Left colon (tissue), 2 donors: Measurements from ENCODE around the gene CCSER2. TPM values are rescaled to one million over a fixed set of nuclear protein-coding genes. Genes with fewer than 3 reads are reported as not detected.
"Not testable (repeated sequence)": the region's sequence is repeated elsewhere in the genome, so short reads cannot be mapped to it uniquely, and the experiment has no call there.

ENCODE experiments used
- ATAC-seq: fragments of 200-7000 bp; cut with Tn5 transposase; one replicate; pipeline ENCODE4 v1.9.1; 2020; ENCODE audit warnings: mild to moderate bottlenecking, moderate library complexity
- DNase-seq, 2 donors: peaks; one replicate each; pipeline ENCODE4 v3.0.0-alpha.2; 2020
- intact Hi-C, 2 donors: fragments of 100-400 bp; cut with DNase I in 1 of 2; cut with micrococcal nuclease in 1 of 2; formaldehyde crosslinking; loops; one replicate each; pipeline versions ENCODE4 v1.11.2 to v1.14.0; 2022; cut with DNase I, micrococcal nuclease
- total RNA-seq, 2 donors: library from RNA; stranded (reverse); fragmentation: NEBNext Ultra II Directional; extraction: Animal tissue kit (Norgen Biotek cat#: 25700); gene quantifications; one replicate each; pipeline ENCODE4 v1.2.1, GENCODE V29; 2021
- donor health status: DM: no; HTN: no; CAD: no.
- donor health status: DM: yes; HTN: yes; CAD: no.

The CCSER2 gene
- total RNA-seq, 2 donors from 2014 or later, result 39.4 to 51.2 TPM

DNA sequence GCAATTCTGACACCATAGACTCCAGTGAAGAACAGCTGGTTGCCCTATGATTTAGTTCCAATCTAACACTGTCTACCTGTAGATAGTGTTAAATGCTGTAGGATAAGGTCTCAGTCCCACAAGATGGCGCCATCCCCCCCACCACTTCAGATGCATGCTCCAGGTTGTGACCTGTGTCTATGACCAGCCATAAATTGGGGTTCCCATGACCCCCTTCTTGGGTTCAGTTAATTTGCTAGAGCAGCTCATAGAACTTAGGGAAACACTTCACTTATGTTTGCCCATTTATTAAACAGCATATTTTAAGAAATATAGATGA lies 13.1 kb downstream of the CCSER2 start:
- ATAC-seq (no peak), DNase-seq (no peak)
- intact Hi-C loops, result no loop called here

DNA sequence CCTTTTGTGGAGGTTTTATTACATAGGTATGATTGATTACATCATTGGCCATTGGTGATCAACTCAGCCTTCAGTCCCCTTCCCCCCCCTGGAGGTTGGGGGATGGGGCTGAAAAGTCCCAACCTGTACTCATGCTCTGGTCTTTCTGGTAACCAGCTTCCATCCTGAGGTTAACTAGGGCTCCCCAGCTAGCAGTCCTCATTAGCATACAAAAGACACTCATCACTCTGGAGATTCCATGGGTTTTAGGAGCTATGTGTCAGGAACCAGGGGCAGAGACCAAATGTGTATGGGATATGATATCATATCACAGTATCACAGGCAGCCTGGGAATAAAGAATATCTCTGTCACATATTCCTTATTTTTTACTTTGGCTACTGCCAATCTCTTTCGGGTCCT lies 13.6 kb downstream of the CCSER2 start:
- intact Hi-C loops, result no loop called here
- ATAC-seq (no peak), DNase-seq (no peak)

- DNase-seq, result no peak
- intact Hi-C loops, result no loop called here
- peak; percentile 27 for ATAC-seq
Observed at GRCh38 chr10:84342584-84342983, 14.2 kb downstream of the CCSER2 start.

DNA sequence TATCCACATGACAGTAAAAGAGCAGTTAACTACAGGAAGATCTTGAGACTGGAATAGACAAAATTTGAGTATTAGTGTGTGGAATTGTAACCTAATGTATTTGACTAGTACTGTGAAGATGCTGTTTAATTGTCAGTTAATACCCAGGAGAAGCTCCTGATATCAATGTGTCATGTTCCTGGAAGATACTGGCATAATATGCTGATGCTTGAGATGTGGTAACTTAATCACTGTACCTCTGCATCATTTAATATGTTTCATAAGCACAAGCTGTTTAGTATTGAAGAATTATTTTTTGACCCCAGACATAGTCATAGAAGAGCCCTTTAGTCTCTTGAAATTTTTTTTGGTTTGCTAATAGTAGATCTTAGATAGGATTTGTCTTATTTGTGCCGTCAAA lies 15.4 kb downstream of the CCSER2 start:
- intact Hi-C loops, result no loop called here
- DNase-seq, result no peak
- no peak for ATAC-seq

- intact Hi-C loops, result no loop called here
- no peak for ATAC-seq
Observed at GRCh38 chr10:84344526-84344925, 16.1 kb downstream of the CCSER2 start.

DNA sequence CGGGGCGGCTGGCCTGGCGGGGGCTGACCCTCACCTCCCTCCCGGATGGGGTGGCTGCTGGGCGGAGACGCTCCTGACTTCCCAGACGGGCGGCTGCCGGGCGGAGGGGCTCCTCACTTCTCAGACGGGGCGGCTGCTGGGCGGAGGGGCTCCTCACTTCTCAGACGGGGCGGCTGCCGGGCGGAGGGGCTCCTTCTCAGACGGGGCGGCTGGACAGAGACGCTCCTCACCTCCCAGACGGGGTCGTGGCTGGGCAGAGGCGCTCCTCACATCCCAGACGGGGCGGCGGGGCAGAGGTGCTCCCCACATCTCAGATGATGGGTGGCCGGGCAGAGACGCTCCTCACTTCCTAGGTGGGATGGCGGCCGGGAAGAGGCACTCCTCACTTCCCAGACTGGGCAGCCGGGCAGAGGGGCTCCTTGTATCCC lies 19.2 kb downstream of the CCSER2 start:
- intact Hi-C loops, DNase-seq, ATAC-seq: not testable (repeated sequence)

More at GRCh38 chr10:84344526-84344925, 16.1 kb downstream of the CCSER2 start:
- DNase-seq, result no peak

GRCh38 chr10:84348447-84348846 lies 20.1 kb downstream of the CCSER2 start:
- ATAC-seq, result no peak

GRCh38 chr10:84348860-84349259 lies 20.5 kb downstream of the CCSER2 start:
- intact Hi-C loops, result no loop called here
- no peak for DNase-seq
- no peak for ATAC-seq

More at GRCh38 chr10:84348447-84348846, 20.1 kb downstream of the CCSER2 start:
- no peak for DNase-seq
- intact Hi-C loops, result no loop called here

GRCh38 chr10:84352251-84352842 lies 24.0 kb downstream of the CCSER2 start:
- DNase-seq (peak; percentile 66 to 67), ATAC-seq (peak; percentile 85)
- intact Hi-C loops, result no loop called here

DNA sequence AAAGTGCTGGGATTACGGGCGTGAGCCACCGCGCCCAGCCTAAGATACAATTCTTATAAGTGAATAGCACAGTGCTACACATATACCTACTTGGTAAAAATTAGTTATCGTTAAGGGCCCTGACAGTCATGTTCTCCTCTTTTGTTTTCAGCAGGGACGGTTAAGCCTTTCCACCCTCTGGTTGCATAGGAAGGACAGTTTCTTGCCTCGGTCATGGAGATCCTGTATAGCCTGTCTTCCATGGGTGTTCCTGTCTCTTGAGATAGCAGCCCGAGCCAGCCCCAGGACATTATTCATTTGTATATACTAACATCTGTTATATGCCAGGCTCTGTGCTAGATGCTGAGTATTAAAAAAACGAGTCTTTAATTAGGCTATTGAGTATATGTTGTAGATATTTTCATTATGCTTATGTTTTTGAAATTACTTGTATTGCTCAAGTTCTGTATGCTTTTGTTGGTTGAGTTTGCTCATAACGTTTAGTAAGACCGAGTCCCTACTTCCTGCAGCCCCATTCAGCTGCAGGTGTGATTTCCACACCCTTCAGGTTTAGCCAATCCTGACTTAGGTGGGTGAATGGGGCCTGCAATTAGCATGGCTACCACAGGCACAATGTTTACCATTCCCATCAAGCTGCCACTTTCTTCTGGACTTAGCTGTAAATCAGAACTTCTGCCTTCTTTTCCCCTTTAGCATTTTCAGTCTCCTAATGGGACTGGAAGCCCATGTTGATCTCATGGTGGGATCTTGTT lies 24.8 kb downstream of the CCSER2 start:
- intact Hi-C loops, result no loop called here
- peak in 1 of 2 donors; percentile 37 for DNase-seq
- ATAC-seq, result peak; percentile 93

DNA sequence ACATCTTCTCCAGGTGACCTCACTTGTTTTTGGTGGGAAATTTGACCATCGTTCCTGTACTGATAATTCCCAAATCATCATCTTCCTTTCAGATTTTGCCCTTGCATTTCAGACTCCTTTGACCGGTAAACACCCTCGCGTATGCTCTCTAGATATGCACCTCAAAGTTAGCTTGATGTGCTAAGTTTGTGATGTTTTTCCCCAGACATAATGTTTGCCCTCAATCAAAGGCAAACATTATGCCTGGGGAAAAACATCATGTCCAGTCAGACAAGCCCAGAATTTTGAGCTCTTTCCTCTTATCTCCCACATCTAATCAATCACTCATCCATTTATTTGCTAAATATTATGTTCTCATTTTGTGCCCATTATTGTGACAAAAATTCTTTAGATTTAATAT lies 26.2 kb downstream of the CCSER2 start:
- ATAC-seq (no peak), DNase-seq (no peak)
- intact Hi-C loops, result no loop called here

DNA sequence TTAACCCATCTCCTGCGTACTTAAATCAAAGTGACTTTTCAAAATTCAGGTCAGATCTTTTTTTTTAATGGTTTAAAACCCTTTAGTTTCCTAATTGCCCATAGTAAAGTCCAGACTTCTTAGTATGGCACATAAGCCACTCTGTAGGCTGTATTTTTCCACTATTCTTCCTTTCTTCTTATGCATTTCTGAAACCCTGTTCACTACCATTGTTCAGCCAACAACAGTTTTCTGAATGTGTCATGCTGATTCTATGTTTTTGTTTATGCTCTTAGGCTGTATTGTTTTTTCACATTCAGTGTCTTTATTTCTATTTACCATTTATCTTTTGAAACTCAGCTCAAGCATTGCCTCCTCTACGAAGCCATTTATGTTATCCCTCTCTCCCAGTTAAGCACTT lies 26.7 kb downstream of the CCSER2 start:
- DNase-seq (no peak), ATAC-seq (no peak)
- intact Hi-C loops, result no loop called here

DNA sequence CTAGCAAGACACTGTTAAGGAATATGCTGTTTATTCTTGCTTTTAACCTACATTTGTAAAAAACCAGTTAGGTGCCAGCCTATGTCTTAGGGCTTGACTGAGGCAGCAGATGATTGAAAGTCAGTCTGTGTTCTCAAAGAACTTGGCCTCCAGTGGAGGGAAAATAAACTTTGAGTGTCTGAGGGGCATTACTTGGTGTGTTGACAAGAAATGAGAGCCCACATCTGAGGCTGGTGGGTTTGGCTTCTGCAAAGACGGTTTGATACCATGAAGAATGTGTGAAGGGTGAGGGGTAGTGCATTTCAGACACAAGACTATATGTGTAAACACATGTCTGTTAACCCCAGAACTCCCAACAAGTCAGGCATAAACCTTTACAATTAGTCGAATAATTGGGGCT lies 28.5 kb downstream of the CCSER2 start:
- ATAC-seq, result no peak
- DNase-seq, result no peak
- intact Hi-C loops, result no loop called here

GRCh38 chr10:84358743-84359142 lies 30.4 kb downstream of the CCSER2 start:
- ATAC-seq, result no peak
- intact Hi-C loops, result no loop called here
- no peak for DNase-seq

DNA sequence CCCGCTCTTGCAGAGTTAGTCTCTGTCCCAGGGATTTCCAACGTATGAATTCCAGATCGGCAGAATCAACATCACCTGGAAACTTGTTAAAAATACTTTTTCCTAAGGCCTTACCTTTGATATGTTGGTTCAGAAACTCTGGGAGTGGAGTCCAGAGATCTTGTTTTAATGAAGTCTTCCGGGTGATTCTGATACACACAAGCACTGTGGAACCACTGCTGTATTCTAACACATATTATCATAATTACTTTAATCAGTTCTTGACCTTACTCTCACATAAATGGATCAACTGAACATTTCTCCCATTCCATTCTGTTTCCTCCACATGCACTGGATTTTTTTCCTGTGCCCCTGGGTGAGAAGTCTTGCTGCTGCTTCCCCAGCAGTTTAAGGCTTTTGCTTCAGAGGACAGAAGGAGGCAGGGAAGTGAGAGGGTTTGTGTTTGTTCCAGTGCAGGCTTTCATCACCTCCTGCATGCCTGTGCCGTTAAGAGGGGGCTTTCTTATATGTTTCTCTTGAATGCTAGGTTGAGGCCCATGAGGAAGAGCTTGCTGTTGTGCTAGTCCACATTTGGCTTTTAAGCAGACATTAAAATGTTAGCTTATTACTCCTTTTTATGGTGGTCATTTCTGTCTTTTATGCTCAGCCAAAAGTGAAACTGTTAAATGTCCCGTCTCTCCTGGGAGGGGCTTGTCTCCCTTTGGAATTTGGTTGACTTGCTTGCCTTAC lies 32.4 kb downstream of the CCSER2 start:
- ATAC-seq, result peak; percentile 79
- DNase-seq, result no peak
- intact Hi-C loops, result no loop called here

GRCh38 chr10:84365335-84365881 lies 37.0 kb downstream of the CCSER2 start:
- intact Hi-C loops, result no loop called here

DNA sequence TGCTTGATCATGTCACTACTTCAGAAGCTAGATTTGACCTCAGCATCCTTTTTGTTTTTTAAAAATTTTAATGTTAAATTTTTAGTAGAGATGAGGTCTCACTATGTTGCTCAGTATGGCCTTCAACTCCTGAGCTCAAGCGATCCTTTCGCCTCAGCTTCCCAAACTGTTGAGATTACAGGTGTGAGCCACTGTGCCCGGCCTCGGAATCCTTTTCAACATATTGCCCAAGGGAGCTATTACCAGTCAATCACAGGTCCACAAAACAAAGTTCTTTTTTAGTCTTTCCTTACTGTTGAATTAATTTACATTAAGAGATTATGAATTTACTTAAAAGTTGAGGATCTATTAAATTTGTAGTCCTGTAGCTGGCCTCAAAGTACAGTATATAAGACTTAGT lies 37.7 kb downstream of the CCSER2 start:
- ATAC-seq (no peak), DNase-seq (no peak)
- intact Hi-C loops, result no loop called here

More at GRCh38 chr10:84365335-84365881, 37.0 kb downstream of the CCSER2 start:
- ATAC-seq, result no peak
- DNase-seq, result no peak

- no peak for ATAC-seq
- intact Hi-C loops, result no loop called here
Observed at GRCh38 chr10:84367256-84367655, 38.9 kb downstream of the CCSER2 start.

DNA sequence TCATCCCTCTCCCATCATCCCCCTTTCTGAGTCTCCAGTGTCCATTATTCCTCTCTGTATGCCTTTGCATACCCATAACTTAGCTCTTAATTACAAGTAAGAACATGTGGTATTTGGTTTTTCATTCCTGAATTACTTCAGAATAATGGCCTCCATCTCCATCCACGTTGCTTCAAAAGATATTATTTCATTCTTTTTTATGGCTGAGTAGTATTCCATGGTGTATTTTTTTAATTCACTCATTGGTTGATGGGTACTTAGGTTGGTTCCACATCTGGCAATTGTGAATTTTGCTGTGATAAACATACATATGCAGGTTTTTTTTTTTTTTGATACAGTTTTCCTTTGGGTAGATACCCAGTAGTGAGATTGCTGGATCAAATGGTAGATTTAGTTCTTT lies 40.4 kb downstream of the CCSER2 start:
- ATAC-seq, result no peak
- DNase-seq, result no peak
- intact Hi-C loops, result no loop called here

More at GRCh38 chr10:84367256-84367655, 38.9 kb downstream of the CCSER2 start:
- DNase-seq, result no peak

DNA sequence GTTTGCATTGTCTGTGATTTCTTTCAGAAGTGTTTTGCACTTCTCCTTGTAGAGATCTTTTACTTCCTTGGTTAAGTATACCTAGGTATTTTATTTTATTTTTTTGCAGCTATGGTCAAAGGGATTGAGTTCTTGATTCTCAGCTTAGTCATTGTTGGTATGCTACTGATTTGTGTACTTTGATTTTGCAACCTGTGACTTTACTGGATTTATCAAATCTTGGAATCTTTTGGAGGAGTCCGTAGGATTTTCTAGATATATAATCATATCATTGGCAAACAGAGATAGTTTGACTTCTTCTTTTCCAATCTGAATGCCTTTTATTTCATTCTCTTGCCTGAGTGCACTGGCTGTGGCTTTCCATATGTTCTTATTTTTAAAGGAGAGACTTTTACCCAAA lies 41.9 kb downstream of the CCSER2 start:
- DNase-seq (no peak), ATAC-seq (no peak)
- intact Hi-C loops, result loop anchor here in 1 of 2 donors (10.0 kb wide), 1 partner anchor 105 kb away; no protein-coding TSS in a partner anchor
